IPS-18c (cell line): ENCODE measurements around the gene CELF5.

Source experiments
- H3K4me3 ChIP-seq: 2 replicates; pipeline ENCODE4 v1.7.0; 2013; ENCODE audit warnings: low read depth, mild to moderate bottlenecking, low read length, moderate library complexity; ENCODE audit not compliant: insufficient read depth
- H3K9me3 ChIP-seq: one replicate; pipeline ENCODE4 v1.6.1; 2013; ENCODE audit warnings: mild to moderate bottlenecking, low read length, moderate library complexity; ENCODE audit not compliant: control insufficient read depth, insufficient read depth

Gene CELF5

DNA sequence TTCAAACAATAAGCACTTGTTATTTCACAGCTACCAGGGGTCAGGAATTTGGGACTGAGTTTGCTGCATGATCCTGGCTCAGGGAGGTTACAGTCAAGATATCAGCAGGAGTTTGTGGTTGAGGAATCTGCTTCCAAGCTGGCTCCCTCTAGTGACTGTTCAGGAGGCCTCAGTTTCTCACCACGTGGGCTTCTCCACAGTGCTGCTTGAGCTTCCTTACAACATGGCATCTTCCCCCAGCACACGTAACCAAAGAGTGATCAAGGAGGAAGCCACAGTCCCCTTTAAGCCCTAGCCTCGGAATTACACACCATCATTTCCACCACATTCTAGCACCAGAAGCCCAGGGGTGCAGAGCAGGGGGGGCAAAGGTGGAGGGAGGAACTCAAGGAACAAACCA lies 28.8 kb downstream of the CELF5 start:
- Histone ChIP-seq H3K4me3 (no peak overlapping the region), H3K9me3 (no peaks in the 10 kb centered on the region)

DNA sequence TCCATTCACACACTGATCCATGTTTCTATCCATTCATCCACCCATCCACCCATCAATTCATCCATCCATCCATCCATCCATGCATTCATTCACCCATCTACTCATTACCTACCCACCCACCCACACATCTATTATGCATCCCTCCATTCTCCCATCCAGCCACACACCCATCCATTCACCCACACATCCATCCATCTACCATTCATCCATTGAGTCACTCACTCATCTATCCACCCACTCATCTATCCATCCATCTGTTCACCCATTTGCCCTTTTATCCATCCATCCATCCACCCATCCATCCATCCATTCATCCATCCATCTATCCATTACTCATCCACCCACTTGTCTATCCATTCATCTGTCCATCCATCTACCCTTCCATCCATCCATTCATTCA lies 30.1 kb downstream of the CELF5 start:
- Histone ChIP-seq H3K4me3 (no peak overlapping the region), H3K9me3 (no peaks in the 10 kb centered on the region)

DNA sequence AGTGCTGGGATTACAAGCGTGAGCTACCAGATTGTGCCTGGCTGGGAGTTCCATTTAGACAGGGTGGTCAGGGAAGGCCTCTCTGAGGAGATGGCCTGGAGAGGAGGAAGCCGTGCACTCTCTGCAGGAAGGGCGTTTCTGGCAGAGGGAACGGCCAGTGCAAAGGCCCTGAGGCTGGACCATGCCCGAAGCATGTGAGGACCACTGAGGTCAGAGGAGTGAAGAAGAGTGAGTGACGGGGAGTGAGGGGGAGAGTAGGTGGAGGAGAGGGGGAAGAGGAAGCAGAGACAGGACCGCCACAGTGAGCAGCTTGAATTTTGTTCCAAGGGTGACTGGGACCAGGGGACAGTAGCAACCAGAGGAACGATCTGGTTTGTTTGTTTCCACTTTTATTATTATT lies 32.6 kb downstream of the CELF5 start:
- Histone ChIP-seq H3K4me3 (no peak overlapping the region), H3K9me3 (peaks cover 2% of the 10 kb centered on the region)

DNA sequence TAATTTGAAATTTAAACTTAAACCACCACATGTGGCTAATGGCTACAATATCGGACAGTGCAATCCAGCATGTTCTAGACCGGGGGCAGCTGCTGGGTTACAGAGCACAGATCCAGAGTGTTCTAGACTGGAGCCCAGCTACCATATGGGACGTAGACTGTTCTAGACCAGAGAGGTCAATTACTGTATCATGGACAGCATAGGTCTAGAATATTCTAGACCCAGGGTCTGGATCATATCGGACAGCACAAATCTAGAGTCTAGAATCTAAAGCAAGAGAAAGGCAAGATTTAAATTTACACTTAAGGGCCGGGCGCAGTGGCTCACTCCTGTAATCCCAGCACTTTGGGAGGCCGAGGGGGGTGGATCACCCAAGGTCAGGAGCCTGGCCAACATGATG lies 37.9 kb downstream of the CELF5 start:
- H3K9me3 ChIP-seq: peaks cover 2% of the 10 kb centered on the region

DNA sequence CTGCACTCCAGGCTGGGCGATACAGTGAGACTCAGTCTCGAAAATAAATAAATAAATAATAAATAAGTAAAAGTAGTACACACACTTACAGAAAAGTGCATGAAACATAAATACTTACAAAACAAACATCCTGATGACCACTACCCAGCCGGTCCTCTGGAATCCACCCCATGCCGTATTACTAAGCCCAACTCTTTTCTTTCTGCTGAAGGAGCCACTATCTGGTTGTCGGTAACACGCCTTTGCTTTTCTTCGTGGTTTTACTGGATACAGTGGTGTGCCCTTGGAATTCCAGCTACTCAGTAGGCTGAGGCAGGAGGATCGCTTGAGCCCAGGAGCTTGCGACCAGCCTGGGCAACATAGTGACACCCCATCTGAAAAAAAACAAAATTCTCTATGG lies 39.4 kb downstream of the CELF5 start:
- Histone ChIP-seq H3K9me3 (peaks cover 7% of the 10 kb centered on the region), H3K4me3 (no peak overlapping the region; the same call in 1 of the 2 replicates)

More for the DNA sequence above, 37.9 kb downstream of the CELF5 start:
- H3K4me3 ChIP-seq: no peak overlapping the region

DNA sequence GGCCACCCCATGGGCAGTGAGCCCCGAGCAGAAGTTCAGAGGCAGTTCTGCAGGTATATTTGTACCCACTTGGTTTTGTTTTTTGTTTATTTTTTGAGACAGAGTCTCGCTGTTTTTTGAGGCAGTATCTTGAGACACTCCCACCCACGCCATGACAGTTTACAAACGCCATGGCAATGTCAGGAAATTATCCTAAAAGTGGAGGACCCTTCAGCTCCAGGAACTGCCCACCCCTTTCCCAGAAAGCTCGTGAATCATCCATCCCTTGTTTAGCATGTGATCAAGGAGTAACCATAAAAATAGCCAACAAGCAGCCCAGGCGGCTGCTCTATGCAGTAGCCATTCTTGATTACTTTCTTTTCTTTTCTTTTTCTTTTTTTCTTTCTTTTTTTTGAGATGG lies 41.0 kb downstream of the CELF5 start:
- H3K9me3 ChIP-seq: peaks cover 7% of the 10 kb centered on the region
- H3K4me3 ChIP-seq: no peak overlapping the region

DNA sequence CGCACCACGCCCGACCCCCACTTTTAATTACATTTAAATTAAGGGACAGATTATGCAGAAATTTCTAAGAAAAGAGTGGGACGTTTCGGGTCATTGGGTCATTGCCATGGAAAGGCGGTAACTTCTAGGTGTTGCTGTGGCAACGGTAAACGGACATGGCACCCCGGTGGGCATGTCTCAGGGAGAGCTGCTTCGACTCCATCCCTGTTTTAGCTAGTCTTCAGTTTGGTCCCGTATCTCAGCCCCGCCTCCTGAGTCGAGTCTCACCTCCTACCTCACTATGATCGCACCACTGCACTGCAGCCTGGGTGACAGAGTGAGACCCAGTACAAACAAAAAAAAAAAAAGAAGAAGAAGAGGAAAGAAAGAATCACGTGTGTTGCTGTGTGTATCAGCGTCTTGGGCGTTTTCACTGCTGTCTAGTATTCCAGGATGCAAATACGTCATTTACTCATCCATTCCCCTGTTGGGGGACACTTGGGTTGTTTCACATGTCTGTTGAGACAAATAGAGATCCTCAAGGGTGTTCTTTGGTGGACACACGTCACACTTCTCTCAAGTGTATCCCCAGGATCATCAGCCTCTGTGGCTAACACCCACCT lies 41.7 kb downstream of the CELF5 start:
- H3K4me3 ChIP-seq: no peak overlapping the region
- H3K9me3 ChIP-seq: peaks cover 7% of the 10 kb centered on the region

DNA sequence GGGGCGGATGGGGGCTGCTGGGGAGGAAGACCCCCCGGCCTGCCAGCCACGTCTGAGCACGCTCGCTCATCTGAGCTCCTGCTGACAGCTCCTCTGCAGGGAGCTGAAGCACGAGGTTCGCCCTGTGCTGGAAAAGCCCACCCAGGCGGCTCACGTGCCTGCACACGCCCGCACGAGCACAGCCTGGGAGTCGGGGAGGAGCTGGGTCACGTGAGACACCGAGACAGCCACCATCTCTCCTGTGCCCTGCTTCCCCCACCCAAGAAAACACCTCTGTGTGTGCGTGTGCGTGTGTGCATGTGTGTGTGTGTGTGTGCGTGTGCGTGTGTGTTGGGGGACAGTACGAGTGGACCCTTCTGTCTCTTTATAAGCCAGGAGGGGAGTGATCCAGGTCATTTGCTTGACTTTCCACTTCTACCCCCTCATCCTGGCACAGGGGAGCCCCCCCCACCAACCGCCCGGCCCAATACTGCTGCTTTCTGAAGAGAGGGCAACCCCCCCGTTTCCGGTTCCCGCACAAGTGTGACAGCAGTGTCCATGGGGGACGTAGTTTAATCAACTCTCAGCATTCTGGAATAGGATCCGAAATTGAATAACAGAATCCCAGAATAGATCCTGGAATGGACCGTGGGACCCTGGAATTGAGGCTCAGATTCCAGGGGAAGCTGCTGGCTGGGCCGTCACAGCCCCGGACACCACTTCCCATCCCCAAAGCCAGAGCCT lies 42.5 kb downstream of the CELF5 start:
- H3K9me3 ChIP-seq: peaks cover 4% of the 10 kb centered on the region
- H3K4me3 ChIP-seq: no peak overlapping the region

DNA sequence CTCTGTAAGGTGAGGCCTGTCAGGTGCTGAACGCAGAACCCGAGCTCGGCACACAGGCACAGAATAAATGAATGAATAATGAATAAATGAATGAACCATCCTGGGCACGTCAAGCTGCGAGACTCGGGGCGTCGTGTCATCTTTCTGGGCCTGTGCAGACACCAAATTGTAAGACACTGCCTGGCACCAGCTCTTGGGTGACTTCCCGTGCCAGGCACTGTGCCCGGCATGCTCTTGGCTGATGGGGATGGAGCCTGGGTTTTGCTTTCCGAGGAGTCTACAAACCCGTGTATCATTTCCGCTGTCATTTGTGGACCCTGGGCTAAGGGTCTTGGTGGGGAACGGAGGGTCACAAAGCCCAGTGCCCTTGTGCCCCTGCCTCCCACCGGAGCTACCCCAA lies 43.9 kb downstream of the CELF5 start:
- Histone ChIP-seq H3K4me3 (no peak overlapping the region), H3K9me3 (peaks cover 4% of the 10 kb centered on the region)

DNA sequence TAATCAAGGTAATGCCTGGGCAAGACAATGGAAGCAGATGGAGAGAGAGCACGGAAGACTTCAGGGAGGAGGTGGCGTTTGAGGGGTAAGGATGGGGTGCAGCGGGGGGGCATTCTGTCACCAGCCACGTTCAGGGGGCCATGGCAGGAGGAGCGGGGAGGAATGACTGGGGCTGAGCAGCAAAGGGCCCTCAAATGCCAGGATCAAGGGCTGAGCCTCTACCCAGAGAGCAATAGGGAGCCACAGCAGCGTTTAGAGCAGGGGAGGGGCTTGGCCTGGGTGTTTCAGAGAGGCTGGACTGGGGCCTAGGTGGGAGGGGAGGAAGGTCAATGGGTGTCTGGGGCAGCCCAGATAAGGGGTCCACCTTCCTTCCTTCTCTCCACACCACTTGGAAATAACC lies 44.3 kb downstream of the CELF5 start:
- no peak overlapping the region for H3K4me3 ChIP-seq
- H3K9me3 ChIP-seq: peaks cover 4% of the 10 kb centered on the region

DNA sequence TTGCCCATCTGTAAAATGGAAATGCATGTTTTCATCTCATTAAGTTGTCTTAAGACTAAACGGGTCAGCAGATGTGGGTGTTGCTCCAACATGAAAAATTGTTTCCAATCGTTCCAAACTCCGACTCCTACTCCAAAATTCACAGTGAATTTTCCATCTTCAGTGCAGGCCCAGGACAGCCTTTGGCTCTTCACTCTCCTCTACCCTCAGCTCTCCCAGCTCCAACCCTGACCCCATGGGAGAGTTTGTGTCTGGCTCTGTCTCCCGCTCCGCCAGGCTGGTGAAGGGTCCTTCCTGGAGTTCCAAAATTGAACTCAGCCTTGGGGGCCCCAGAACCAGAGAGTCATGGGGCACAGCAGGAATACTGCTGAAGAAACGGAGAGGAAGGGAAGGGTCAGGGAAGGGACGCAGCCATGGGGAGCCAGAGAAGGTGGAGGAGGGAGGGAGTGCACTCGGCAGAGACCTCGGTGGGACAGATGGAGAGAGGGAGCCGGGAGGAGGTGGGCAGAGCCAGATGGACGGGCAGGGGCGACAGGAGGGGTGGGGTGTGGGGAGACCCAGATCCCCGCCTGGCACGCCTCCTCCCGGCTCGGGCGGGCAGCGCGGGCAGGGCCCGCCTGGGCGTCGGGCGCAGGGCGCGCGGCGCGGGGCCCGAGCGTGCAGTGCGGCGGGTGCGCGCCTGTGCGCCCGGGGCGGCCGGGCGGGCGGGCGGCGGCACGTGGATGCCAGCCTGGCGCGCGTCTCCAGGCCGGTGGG lies 45.6 kb downstream of the CELF5 start:
- Histone ChIP-seq H3K4me3 (no peak overlapping the region), H3K9me3 (peaks cover 4% of the 10 kb centered on the region)

DNA sequence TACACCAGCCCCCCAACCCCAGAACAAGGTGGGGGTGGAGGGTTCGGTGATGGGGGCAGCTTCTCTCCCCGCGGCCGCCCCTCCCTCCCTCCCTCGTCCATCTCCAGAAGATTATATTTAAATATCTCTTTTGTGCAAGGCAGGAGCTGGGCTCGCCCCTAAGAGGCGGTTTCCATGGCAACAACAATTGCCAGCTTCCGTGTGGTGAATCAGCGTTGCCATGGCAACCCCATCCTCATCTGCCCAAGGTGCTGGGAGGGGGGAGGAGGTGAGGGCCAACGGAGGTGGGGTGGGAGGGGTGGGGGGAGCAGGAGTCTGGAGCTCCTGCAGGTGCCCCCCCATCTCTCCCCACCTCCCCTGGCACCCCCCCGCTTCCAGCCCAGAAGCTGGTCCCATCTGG lies 46.4 kb downstream of the CELF5 start:
- no peak overlapping the region for H3K4me3 ChIP-seq
- H3K9me3 ChIP-seq: peaks cover 4% of the 10 kb centered on the region

DNA sequence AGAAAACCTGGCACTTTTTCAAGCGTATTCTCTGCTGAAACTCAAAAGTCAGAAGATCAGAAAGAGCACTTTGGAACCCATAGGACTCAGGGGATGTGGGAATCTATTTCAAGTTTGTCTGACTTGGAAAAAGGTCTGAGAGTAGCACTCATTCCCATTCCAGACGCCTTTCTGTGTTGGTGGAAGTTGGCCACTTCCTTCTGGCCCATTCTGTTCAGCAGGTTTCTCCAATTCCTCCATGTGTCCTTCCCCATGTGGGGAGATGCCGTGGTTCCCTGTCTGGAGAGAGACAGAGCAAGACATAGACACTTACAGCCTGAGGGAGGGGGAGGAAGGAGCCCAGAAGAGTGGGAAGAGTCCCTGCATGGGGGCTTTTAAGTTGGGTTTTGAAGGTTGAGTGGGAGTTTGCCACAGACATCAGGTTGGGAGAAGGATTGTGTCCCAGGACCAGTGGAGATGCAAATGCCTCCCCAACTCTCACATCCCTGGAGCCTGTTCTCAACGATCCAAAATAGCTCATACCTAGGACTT lies 48.0 kb downstream of the CELF5 start:
- H3K9me3 ChIP-seq: peaks cover 4% of the 10 kb centered on the region
- H3K4me3 ChIP-seq: no peak overlapping the region

DNA sequence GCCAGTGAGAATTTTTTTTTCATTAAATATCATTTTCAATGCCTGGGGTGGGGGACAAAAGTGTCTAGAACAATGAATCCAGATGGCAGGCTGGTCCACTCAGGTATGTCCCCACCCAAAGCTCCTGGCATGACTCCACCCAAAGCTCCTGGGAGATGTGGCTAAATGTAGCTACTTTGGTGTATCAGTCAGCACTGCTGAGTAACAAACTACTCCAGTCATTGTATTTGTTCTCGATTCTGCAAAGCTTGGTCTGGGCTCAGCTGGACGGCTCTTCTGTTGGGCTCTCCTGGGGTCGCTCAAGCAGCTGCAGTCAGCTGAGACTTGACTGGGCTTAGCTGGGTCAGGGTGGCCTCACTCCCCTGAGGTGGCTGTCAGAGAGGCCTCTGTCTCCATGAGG lies 48.5 kb downstream of the CELF5 start:
- Histone ChIP-seq H3K4me3 (no peak overlapping the region), H3K9me3 (peaks cover 4% of the 10 kb centered on the region)

DNA sequence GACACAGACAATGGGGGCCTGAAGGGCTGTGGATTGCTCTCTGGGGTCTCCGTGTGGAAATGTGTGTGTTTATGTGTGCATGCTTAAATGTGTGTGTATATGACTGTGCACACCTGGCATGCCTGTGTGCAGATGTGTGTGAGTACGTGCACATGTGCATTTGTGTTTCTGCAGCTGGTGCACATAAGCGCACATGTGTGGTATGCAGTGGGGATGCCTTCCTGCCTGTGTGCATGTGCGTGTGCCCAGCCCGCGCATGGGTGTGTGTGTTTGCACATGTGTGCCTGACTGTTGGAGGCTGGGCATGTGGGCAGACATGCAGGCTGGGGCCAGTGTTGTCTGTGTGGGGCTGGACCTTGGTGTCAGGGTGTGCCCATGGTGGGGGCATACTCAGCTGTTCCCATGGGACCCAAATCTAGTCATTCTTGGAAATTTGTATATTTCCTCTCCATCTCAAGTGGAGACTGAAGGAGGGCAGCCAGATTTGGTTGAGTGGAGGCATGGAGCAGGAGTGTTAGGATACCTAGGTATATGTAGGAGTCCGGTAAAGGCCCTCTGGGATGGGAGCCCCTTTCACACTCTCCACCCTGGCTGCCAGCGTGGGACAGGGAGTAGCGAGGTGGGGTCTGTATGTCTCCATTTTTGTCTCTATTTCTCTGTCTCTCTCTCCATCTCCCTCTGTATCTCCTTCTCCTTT lies 49.9 kb downstream of the CELF5 start:
- Histone ChIP-seq H3K4me3 (no peak overlapping the region), H3K9me3 (no peaks in the 10 kb centered on the region)

DNA sequence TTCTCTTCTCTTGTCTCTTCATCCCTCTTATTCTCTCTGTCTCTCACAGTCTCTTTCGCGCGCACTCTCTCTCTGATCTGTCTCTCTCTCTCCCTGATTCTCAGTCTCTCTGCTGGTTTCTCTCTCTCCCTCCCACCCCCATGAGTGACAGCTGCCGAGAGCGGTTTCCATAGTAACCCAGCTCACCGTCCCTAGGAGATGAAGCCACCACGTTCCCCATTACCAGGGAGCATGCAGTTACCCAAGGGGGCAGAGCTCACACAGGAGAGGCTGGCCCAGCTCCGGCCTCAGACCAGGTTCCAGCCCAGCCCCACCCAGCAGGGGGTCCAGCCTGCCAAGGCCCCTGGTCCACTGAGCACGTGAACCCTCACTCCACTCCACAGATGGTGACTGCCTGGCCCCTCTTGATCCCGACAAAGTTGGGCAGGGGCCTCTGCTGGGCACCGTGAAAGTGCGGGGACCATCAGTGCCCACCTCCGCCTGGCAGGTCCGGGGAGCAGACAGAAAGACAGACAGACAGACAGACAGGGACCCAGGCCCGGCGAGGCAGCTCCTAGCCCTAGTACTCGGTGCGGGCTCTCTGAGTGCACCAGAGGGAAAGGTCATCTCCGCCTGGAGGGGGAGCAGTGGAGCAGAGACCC lies 50.6 kb downstream of the CELF5 start:
- peak overlapping the region; percentile 82; the same call in 1 of the 2 replicates for H3K4me3 ChIP-seq
- no peaks in the 10 kb centered on the region for H3K9me3 ChIP-seq
